NOMO-1 treated with dmso at 0.1 percent for 144 hours (cell line): ENCODE measurements around the gene TSSC4.
A peak's percentile ranks its signal among the peaks of the same experiment; 100 is the strongest.

Experiments used
- DNase-seq: peaks from one replicate; lab custom pipeline; 2025; ENCODE audit not compliant: unreplicated experiment; lab: John Stamatoyannopoulos, UW

TSSC4 gene

GRCh38 chr11:2368851-2369180 lies 31.7 kb upstream of the TSSC4 start:
- DNase-seq, result no peak

DNA sequence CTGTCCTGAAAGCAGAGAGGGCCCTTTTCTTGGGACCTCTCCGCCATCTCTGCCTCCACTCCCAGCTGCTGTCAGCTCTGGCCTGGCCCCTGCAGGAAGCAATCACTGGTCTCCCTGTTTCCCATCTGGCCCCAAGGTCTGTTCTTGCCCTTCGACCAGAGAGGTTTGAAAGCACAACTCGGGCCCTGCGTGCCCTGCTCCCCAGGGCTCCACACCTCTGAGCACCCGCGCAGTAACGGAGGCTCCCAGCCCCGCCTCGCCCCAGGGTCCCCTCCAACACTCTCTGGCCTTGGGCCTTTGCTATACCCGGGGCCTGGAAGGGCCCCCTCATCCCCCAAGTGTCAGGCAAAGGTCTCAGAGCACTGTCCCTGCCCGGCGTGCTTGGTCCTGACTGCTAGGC lies 31.2 kb upstream of the TSSC4 start:
- no peak for DNase-seq

DNA sequence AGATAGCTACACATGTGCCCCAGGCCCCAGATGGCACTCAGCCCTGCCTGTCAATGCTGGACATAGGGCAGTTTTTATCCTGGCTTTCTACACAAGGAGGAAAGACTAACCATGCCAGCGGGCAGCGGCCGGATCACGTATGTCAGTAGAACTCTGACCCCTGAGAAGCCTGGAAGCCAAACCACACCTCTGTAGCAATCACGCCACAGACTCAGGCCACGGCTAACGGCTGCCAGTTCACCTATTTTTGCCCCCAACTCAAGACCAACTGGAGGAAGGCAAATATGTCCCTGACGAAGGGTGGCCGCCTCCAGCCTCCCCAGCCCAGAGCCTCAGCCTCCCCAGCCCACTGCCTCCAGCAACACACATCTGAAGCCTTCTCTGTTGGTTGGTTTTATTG lies 30.7 kb upstream of the TSSC4 start:
- no peak for DNase-seq

- DNase-seq, result no peak
Observed at GRCh38 chr11:2374456-2375201, 25.9 kb upstream of the TSSC4 start.

GRCh38 chr11:2375341-2375853 lies 25.2 kb upstream of the TSSC4 start:
- no peak for DNase-seq

DNA sequence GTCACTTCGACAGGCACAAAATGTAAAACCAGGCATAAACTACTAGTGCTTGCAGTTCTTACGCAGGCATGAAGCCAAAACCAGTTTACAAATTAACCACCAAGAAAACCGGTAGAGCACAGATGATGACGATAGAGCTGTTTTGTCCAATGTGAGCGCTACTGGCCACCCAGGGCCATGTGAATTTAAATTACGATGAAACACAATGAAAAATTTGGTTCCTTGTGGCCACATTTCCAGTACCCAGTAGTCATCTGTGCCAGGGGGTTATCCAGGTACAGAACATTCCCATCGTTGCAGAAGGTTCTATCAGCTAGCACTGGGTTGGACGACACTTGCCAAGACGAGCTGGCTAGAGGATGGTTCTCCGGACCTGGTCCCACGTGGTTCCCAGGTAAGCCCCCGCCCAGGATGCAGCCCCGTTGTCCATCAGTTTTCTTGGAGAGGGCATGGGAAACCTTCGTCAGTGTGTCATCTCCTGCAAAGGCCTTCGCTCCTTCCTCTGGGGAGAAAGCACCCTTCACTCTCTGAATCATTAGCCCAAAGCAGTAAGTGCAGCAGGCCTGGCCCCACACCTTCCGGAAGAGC lies 24.5 kb upstream of the TSSC4 start:
- DNase-seq, result no peak

GRCh38 chr11:2376751-2377451 lies 23.6 kb upstream of the TSSC4 start, which contains the start of gene CD81:
Gene CD81, plus strand, starts transcription at chr11:2377310. Its CDS starts 240 bp downstream, at chr11:2377550.
- DNase-seq, result no peak

- no peak for DNase-seq
Observed at GRCh38 chr11:2377511-2378443, 22.8 kb upstream of the TSSC4 start.

DNA sequence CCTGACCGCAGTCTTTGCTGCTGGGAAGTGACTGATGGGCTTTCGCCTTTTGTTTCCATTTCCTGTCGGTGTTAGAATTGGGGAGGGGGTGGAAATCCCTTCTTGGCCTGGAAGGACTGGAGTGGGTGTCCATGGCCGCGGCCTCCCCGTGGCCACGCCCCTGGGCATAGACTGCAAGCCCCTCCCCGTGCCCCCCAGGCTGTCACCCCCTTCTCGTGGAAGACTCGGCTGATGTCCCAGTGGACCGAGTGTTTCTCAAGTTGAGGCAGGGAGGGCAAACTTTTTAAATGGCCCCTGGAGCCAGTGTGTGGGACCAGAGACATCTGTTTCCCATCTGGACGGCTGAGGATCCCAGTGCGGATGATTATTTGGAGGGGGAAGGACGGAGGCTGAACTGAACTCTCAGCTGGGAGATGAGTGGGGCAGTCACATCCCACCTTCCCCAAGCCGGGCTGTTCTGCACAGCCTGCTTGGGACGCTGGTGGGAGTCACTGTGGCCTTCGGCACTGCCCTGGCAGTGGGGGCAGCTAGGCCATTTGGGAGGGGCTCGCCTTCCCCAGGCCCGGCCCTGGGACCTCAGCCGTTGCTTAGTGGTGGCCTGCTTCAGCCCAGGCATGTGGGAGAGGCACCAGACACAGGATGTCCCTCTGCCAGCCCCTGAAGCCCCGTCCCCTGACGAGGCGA lies 21.9 kb upstream of the TSSC4 start:
- peak; percentile 12 for DNase-seq

- DNase-seq, result no peak
Observed at GRCh38 chr11:2379466-2380174, 20.9 kb upstream of the TSSC4 start.

GRCh38 chr11:2380396-2380795 lies 20.2 kb upstream of the TSSC4 start:
- no peak for DNase-seq

- DNase-seq, result peak; percentile 36
Observed at GRCh38 chr11:2380807-2381350, 19.7 kb upstream of the TSSC4 start.

GRCh38 chr11:2381494-2382128 lies 18.9 kb upstream of the TSSC4 start:
- no peak for DNase-seq

GRCh38 chr11:2382129-2382517 lies 18.4 kb upstream of the TSSC4 start:
- no peak for DNase-seq

DNA sequence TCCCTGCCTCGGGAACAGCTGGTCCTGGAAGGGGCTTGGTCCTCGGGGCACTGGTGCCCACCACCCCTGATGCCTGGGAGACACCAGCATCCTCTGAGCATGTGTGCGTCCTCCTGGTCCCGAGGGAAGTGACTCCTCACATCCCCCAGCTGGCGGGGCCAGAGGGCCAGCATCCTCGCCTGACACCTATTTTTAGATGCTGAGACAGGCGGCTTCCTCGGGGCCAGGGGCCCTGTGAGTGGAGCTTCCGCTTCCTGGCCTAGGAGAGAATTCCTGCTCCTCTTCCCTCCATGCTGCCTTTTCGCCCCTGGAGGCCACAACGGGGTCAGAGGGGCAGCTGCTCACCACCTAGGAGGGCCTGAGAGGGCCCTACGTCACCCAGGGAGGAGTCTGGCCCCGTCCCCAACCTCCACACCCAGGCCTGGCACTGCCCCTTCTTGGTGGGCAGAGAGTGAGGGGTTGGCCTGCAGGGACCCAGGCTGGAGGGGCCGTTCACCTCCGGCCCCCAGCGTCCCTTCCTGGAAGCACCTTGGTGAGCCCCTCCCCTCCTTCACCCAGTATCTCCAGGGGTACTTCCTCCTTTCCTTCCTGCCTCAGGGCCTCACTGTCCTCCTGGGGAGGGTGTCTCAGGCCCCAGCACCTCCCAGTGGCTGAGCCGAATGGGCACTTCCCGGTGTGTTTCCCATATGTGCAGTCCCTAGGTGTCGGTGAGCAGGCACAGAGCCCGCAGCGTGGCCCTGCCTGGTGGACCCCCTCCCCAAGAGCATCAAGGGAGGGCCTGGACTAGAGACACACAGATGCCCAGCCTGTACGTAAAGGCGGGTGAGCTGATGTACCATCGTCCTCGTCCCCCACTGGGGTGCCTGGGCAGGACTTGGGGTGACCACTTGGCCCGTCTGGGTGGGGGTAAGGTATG lies 17.4 kb upstream of the TSSC4 start:
- no peak for DNase-seq

DNA sequence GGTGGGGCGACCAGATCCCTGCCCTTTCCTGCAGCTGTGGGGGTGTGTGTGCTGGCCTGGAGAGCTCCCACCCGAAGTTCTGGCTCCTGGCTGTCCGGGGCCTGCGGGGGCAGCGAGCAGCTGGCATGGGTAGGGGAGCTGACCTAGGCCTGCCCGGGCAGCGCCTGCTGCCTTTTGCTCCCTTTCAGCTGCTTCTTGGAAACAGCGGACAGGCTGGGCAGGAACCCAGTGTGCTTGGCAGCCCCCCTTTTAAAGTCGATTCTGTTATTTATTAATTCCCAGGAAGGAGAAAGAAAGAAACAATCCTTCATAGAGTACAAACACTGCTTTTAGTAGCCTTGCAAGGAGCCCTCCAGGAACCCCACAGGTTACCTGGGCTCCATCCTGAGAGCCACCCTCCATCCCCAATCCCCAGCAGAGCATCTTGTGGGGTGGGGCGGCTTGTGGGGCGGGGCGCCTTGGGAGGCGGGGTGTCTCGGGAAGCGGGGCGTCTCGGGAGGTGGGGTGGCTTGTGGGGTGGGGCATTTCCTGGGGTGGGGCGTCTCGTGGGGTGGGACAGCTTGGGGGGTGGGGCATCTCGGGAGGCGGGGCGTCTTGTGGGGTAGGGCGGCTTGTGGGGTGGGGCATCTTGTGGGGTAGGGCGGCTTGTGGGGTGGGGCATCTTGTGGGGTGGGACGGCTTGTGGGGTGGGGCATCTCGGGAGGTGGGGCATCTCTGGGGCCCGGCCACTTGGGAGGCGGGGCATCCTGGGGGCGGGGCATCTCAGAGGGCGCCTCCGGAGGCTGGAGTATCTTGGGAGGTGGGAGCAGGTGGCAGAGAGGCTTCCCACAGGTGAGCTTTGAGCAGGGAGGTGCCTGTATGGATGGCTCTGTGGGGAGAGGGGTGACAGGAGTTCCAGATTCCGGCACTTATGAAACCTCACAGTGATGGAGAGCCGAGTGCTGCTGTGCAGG lies 16.4 kb upstream of the TSSC4 start:
- DNase-seq, result no peak
